Measurements from ENCODE around the gene CYTH4. TPM values are rescaled to one million over a fixed set of nuclear protein-coding genes. Genes with fewer than 3 reads are reported as not detected.

CYTH4 gene
- total and polyA plus RNA-seq, 7 experiments from 2014 or later = 49.5 to 227 (median 135) TPM

DNA sequence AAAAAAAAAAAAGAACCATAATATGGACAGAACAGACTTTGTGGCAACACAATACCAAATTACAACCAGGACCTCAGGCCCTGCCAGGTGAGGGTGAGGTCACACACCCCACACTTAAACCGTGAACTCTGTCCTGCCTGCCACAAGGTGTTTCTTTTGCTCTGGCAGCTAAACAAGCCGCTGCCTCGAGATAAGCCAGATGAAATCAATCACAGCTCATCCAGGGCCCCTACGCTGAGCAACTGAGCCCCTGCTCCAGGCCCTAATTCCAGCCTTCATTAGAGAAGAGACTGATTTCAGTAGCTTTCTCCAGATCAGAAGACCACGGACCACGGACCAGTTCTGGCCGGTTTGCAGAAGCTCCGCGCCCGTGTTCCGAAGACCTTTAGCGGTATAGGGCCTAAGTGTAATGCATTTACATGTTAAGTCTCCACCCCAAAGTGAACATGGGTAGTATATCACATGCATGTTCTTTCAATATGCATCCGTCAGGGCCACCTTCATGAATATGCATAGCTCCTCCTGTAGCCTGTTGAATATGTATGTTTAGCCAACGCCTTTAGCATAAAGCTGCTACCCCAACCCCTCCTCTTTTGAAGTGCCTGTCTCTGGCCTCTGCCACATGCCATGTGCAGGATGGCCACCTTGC, 23.4 kb upstream of the CYTH4 start:
- Histone ChIP-seq H3K4me3 (ENCODE audit: low read length) (no peak overlapping the region), H3K27me3 (ENCODE audit: control insufficient read depth in 2 of 2, insufficient read depth in 2 of 2, low read length in 2 of 2) (no peaks in the 10 kb centered on the region), H3K36me3 (ENCODE audit: control insufficient read depth in 2 of 3, insufficient read depth in 3 of 3, low read length in 3 of 3) (no peaks in the 10 kb centered on the region), H3K9me3 (ENCODE audit: control insufficient read depth in 2 of 3, low read length in 3 of 3) (peaks cover 0 to 4% (median 3%) of the 10 kb centered on the region in 3 experiments), H3K4me1 (ENCODE audit: control insufficient read depth in 2 of 2, insufficient read depth in 2 of 2, low read length in 2 of 2) (peaks cover 7 to 24% of the 10 kb centered on the region in 2 donors), H3K27ac (ENCODE audit: low read depth, low read length) (no peak overlapping the region)
- peaks cover 0 to 4% (median 0%) of the 10 kb centered on the region in 11 donors for H3K9me3 Mint-ChIP-seq
- ATAC-seq (no peak), DNase-seq (no peak)
- H3K4me1 Mint-ChIP-seq = peaks cover 23 to 44% (median 36%) of the 10 kb centered on the region in 7 donors
- H3K27me3 Mint-ChIP-seq = peaks cover 0 to 17% (median 0%) of the 10 kb centered on the region in 5 donors
- ChIA-PET CTCF (interaction anchor here (0.6 to 5.8 kb wide), 20 partner anchors 9 to 179 kb away, joined by 3 to 184 read pairs (median 8); partner anchors contain the start of gene RAC2), POLR2A (interaction anchor here (0.8 to 5.9 kb wide), 7 partner anchors 16 to 92 kb away, joined by 3 to 151 read pairs (median 13); partner anchors contain the start of gene RAC2)
- peak overlapping the region in 5 of 9 donors; percentile 39 to 87 (median 76) for H3K27ac Mint-ChIP-seq
- intact Hi-C loops (cut with micrococcal nuclease) = loop anchor here in 1 of 2 donors (1.0 kb wide), 2 partner anchors 15 to 21 kb away; partner anchors contain the start of gene RAC2
- H3K36me3 Mint-ChIP-seq = peaks cover 0 to 3% (median 0%) of the 10 kb centered on the region in 5 donors
- H3K4me3 Mint-ChIP-seq = peak overlapping the region in 2 of 10 donors; percentile 67 to 74

DNA sequence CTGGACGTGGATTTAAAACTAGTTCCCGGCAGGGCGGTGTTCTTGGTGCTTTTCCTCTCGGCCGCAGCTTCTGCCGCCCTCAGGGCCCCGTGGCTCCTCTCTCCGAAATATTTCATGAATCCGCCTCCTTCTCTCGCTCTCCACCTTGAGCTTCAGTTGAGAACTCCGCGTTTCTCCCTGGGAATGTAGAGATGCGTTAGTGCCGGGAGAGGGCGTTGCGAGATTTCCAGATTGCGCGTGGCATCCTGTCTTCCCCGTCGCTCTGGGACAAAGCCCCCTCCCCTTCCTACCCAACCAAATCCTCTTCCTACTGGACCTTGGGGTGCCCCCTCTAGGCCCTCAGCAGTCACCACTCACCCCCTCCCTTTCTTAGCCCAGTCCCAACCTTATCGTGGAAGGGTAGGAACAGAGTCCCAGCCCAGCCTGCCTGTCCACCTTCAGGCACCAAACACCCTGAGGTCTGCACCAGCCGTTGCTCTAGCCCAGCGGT, 22.7 kb upstream of the CYTH4 start:
- no peak overlapping the region for H3K4me3 ChIP-seq (ENCODE audit: low read length)
- no peak overlapping the region for H3K27ac ChIP-seq (ENCODE audit: low read depth, low read length)
- ATAC-seq (peak; percentile 65), DNase-seq (peak in 2 of 9 donors; percentile 40 to 41)
- Mint-ChIP-seq H3K27me3 (peaks cover 0 to 17% (median 0%) of the 10 kb centered on the region in 5 donors), H3K36me3 (peaks cover 0 to 6% (median 0%) of the 10 kb centered on the region in 5 donors), H3K27ac (peak overlapping the region in 7 of 9 donors; percentile 39 to 87 (median 73)), H3K4me3 (peak overlapping the region in 9 of 10 donors; percentile 33 to 74 (median 62)), H3K9me3 (peaks cover 0 to 11% (median 3%) of the 10 kb centered on the region in 11 donors), H3K4me1 (peaks cover 23 to 41% (median 34%) of the 10 kb centered on the region in 7 donors)
- ChIA-PET POLR2A (interaction anchor here (0.8 to 5.9 kb wide), 10 partner anchors 11 to 93 kb away, joined by 3 to 151 read pairs (median 8); partner anchors contain the start of gene RAC2), CTCF (interaction anchor here (0.6 to 5.8 kb wide), 30 partner anchors 8 to 307 kb away, joined by 3 to 184 read pairs (median 8); partner anchors contain the start of gene RAC2)
- H3K4me1 ChIP-seq (ENCODE audit: control insufficient read depth in 2 of 2, insufficient read depth in 2 of 2, low read length in 2 of 2) = peaks cover 7 to 24% of the 10 kb centered on the region in 2 donors
- intact Hi-C loops (cut with micrococcal nuclease) = loop anchor here in 1 of 2 donors (1.0 to 2.0 kb wide), 4 partner anchors 15 to 181 kb away; partner anchors contain the start of gene RAC2
- H3K9me3 ChIP-seq (ENCODE audit: control insufficient read depth in 2 of 3, low read length in 3 of 3) = peaks cover 0 to 10% (median 10%) of the 10 kb centered on the region in 3 experiments
- H3K36me3 ChIP-seq (ENCODE audit: control insufficient read depth in 2 of 3, insufficient read depth in 3 of 3, low read length in 3 of 3) = no peaks in the 10 kb centered on the region
- H3K27me3 ChIP-seq (ENCODE audit: control insufficient read depth in 2 of 2, insufficient read depth in 2 of 2, low read length in 2 of 2) = no peaks in the 10 kb centered on the region

- Histone ChIP-seq H3K27me3 (ENCODE audit: control insufficient read depth in 2 of 2, insufficient read depth in 2 of 2, low read length in 2 of 2) (no peaks in the 10 kb centered on the region), H3K36me3 (ENCODE audit: control insufficient read depth in 2 of 3, insufficient read depth in 3 of 3, low read length in 3 of 3) (no peaks in the 10 kb centered on the region), H3K9me3 (ENCODE audit: control insufficient read depth in 2 of 3, low read length in 3 of 3) (peaks cover 0 to 12% (median 10%) of the 10 kb centered on the region in 3 experiments), H3K4me1 (ENCODE audit: control insufficient read depth in 2 of 2, insufficient read depth in 2 of 2, low read length in 2 of 2) (peaks cover 7 to 24% of the 10 kb centered on the region in 2 donors), H3K4me3 (ENCODE audit: low read length) (no peak overlapping the region), H3K27ac (ENCODE audit: low read depth, low read length) (peak overlapping the region; percentile 5)
- no peak for DNase-seq
- peaks cover 0 to 16% (median 0%) of the 10 kb centered on the region in 5 donors for H3K27me3 Mint-ChIP-seq
- ChIA-PET POLR2A (interaction anchor here (0.7 to 5.9 kb wide), 15 partner anchors 10 to 138 kb away, joined by 3 to 151 read pairs (median 4); partner anchors contain the start of gene RAC2), CTCF (interaction anchor here (0.6 to 5.8 kb wide), 48 partner anchors 9 to 1007 kb away, joined by 3 to 184 read pairs (median 6); partner anchors contain the start of genes ELFN2 and RAC2)
- ATAC-seq = no peak
- intact Hi-C loops (cut with micrococcal nuclease) = loop anchor here in 1 of 2 donors (1.0 to 2.0 kb wide), 2 partner anchors 51 to 182 kb away; no protein-coding TSS in a partner anchor
- H3K9me3 Mint-ChIP-seq = peaks cover 0 to 15% (median 3%) of the 10 kb centered on the region in 11 donors
- peak overlapping the region in 7 of 9 donors; percentile 39 to 82 (median 64) for H3K27ac Mint-ChIP-seq
- H3K36me3 Mint-ChIP-seq = peaks cover 0 to 8% (median 0%) of the 10 kb centered on the region in 5 donors
- peak overlapping the region in 2 of 10 donors; percentile 1 to 67 for H3K4me3 Mint-ChIP-seq
- peaks cover 23 to 35% (median 30%) of the 10 kb centered on the region in 7 donors for H3K4me1 Mint-ChIP-seq
Observed at GRCh38 chr22:37260155-37260795, 22.0 kb upstream of the CYTH4 start.

GRCh38 chr22:37260901-37261336, 21.4 kb upstream of the CYTH4 start:
- Histone ChIP-seq H3K4me3 (ENCODE audit: low read length) (no peak overlapping the region), H3K9me3 (ENCODE audit: control insufficient read depth in 2 of 3, low read length in 3 of 3) (peaks cover 0 to 12% (median 10%) of the 10 kb centered on the region in 3 experiments), H3K27ac (ENCODE audit: low read depth, low read length) (no peak overlapping the region), H3K4me1 (ENCODE audit: control insufficient read depth in 2 of 2, insufficient read depth in 2 of 2, low read length in 2 of 2) (peaks cover 7 to 24% of the 10 kb centered on the region in 2 donors), H3K27me3 (ENCODE audit: control insufficient read depth in 2 of 2, insufficient read depth in 2 of 2, low read length in 2 of 2) (no peaks in the 10 kb centered on the region), H3K36me3 (ENCODE audit: control insufficient read depth in 2 of 3, insufficient read depth in 3 of 3, low read length in 3 of 3) (no peaks in the 10 kb centered on the region)
- DNase-seq (peak; percentile 46 to 71 (median 64)), ATAC-seq (peak; percentile 91)
- Mint-ChIP-seq H3K4me3 (peak overlapping the region in 6 of 10 donors; percentile 1 to 33 (median 15)), H3K9me3 (peaks cover 0 to 14% (median 3%) of the 10 kb centered on the region in 11 donors), H3K4me1 (peaks cover 23 to 32% (median 27%) of the 10 kb centered on the region in 7 donors), H3K27me3 (peaks cover 0 to 13% (median 0%) of the 10 kb centered on the region in 5 donors), H3K27ac (peak overlapping the region in 8 of 9 donors; percentile 7 to 86 (median 56)), H3K36me3 (peaks cover 0 to 11% (median 0%) of the 10 kb centered on the region in 5 donors)
- POLR2A ChIA-PET = interaction anchor here (0.7 to 5.9 kb wide), 15 partner anchors 9 to 139 kb away, joined by 3 to 151 read pairs (median 4); partner anchors contain the start of gene RAC2
- CTCF ChIA-PET = interaction anchor here (0.5 to 5.8 kb wide), 49 partner anchors 9 to 1006 kb away, joined by 3 to 184 read pairs (median 5); partner anchors contain the start of genes ELFN2 and RAC2
- intact Hi-C loops (cut with micrococcal nuclease) = loop anchor here (1.0 to 2.0 kb wide), 7 partner anchors 17 to 183 kb away; partner anchors contain the start of gene RAC2 (in 1 of the 2)

- intact Hi-C loops (cut with micrococcal nuclease) = no loop called here
Observed at GRCh38 chr22:37262346-37262745, 20.0 kb upstream of the CYTH4 start.

More at GRCh38 chr22:37262346-37262745, 20.0 kb upstream of the CYTH4 start:
- Histone ChIP-seq H3K27ac (ENCODE audit: low read depth, low read length) (no peak overlapping the region), H3K36me3 (ENCODE audit: control insufficient read depth in 2 of 3, insufficient read depth in 3 of 3, low read length in 3 of 3) (no peaks in the 10 kb centered on the region), H3K4me3 (ENCODE audit: low read length) (no peak overlapping the region), H3K27me3 (ENCODE audit: control insufficient read depth in 2 of 2, insufficient read depth in 2 of 2, low read length in 2 of 2) (no peaks in the 10 kb centered on the region), H3K9me3 (ENCODE audit: control insufficient read depth in 2 of 3, low read length in 3 of 3) (peaks cover 0 to 12% (median 10%) of the 10 kb centered on the region in 3 experiments), H3K4me1 (ENCODE audit: control insufficient read depth in 2 of 2, insufficient read depth in 2 of 2, low read length in 2 of 2) (peaks cover 7 to 24% of the 10 kb centered on the region in 2 donors)
- Mint-ChIP-seq H3K27ac (peak overlapping the region in 3 of 9 donors; percentile 23 to 48 (median 28)), H3K27me3 (peaks cover 0 to 13% (median 0%) of the 10 kb centered on the region in 5 donors), H3K9me3 (peaks cover 0 to 14% (median 3%) of the 10 kb centered on the region in 11 donors), H3K36me3 (peaks cover 0 to 12% (median 0%) of the 10 kb centered on the region in 5 donors), H3K4me1 (peaks cover 27 to 43% (median 32%) of the 10 kb centered on the region in 7 donors), H3K4me3 (no peak overlapping the region)
- ATAC-seq (no peak), DNase-seq (no peak)
- POLR2A ChIA-PET = interaction anchor here (1.2 to 5.9 kb wide), 4 partner anchors 20 to 64 kb away, joined by 3 to 151 read pairs (median 6); partner anchors contain the start of gene RAC2
- CTCF ChIA-PET = interaction anchor here (1.8 to 5.8 kb wide), 5 partner anchors 9 to 100 kb away, joined by 4 to 184 read pairs (median 20); partner anchors contain the start of gene RAC2

Measured in naive thymus-derived CD4-positive, alpha-beta T cell (primary cell).